AG04450 (cell line): ENCODE measurements around the gene SIMC1. TPM values are rescaled to one million over a fixed set of nuclear protein-coding genes. Genes with fewer than 3 reads are reported as not detected.

Experiments used
- CTCF ChIA-PET: fragments of 300-600, 350-600 bp; formaldehyde crosslinking; extraction: SDS; loops from one replicate; lab custom pipeline; 2022; ENCODE audit warnings: antibody characterized with exemption, inconsistent platforms; lab: Charles Lee
- POLR2A ChIA-PET: fragments of 350-600 bp; formaldehyde crosslinking; extraction: SDS; loops from one replicate; lab custom pipeline; 2021; ENCODE audit warnings: antibody characterized with exemption, inconsistent platforms; lab: Yijun Ruan, JAX
- DNase-seq: peaks from one replicate; pipeline ENCODE4 v3.0.0-alpha.2; 2011; ENCODE audit warnings: low read depth, low spot score
- H3K27ac ChIP-seq: one replicate; pipeline ENCODE4 v1.5.1; 2012; ENCODE audit warnings: low read depth, low read length, control low read depth
- H3K27me3 ChIP-seq: one replicate; pipeline ENCODE4 v1.6.0; 2012; ENCODE audit warnings: low read length; ENCODE audit not compliant: control insufficient read depth, insufficient read depth
- H3K4me3 ChIP-seq: 2 replicates; pipeline ENCODE4 v1.5.1; 2011; ENCODE audit warnings: mild to moderate bottlenecking, low read depth, low read length, control low read depth
- H3K9me3 ChIP-seq: 2 replicates; pipeline ENCODE4 v1.5.1; 2012; ENCODE audit warnings: low read length; ENCODE audit not compliant: control insufficient read depth, insufficient read depth
- CTCF ChIP-seq: IDR thresholded peaks from 2 replicates; pipeline ENCODE4 v1.5.1; 2011; ENCODE audit warnings: low read depth, low read length, control low read depth, inconsistent platforms
- polyA plus RNA-seq: library from polyadenylated mRNA; depleted of rRNA; stranded (reverse); fragments of >200 nt; gene quantifications from 2 replicates; pipeline ENCODE4 v1.2.3, GENCODE V29; 2011

SIMC1 gene
- polyA plus RNA-seq, 1 experiment, result 7.7 TPM

GRCh38 chr5:176320577-176320976 lies 82.4 kb downstream of the SIMC1 start:
- H3K27me3 ChIP-seq, result no peaks in the 10 kb centered on the region
- TF ChIP-seq CTCF, result no peak
- DNase-seq, result no peak
- ChIA-PET POLR2A (no interaction called here), CTCF (interaction anchor here (0.8 kb wide), 1 partner anchor 591 kb away, joined by 3 read pairs; no protein-coding TSS in a partner anchor)
- H3K27ac ChIP-seq, result no peak overlapping the region
- no peaks in the 10 kb centered on the region for H3K9me3 ChIP-seq
- H3K4me3 ChIP-seq, result no peak overlapping the region

- TF ChIP-seq CTCF, result no peak
- Histone ChIP-seq H3K27me3 (no peaks in the 10 kb centered on the region), H3K4me3 (no peak overlapping the region), H3K27ac (no peak overlapping the region), H3K9me3 (no peaks in the 10 kb centered on the region)
- POLR2A ChIA-PET, result no interaction called here
- DNase-seq, result no peak
- CTCF ChIA-PET, result no interaction called here
These were observed 96.0 kb downstream of the SIMC1 start for GRCh38 chr5:176334031-176334770.

DNA sequence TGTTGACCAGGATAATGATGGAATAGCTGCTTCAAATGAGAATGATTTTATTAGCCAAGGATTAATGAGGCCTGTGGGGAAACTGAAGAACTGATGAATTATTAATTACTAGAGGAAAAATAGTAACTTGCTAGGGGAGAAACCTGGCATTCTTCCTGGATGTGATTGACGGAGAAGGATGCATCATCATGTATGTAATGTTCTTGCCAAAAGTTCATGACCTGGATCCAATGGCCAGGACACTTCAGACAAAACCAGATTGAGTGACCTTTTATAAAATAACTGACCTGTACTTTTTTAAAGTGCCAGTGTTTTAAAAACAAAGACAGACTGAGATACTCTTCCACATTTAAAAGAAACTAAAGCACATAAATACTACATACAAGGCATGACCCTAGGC lies 99.7 kb downstream of the SIMC1 start:
- Histone ChIP-seq H3K27me3 (no peaks in the 10 kb centered on the region), H3K9me3 (no peaks in the 10 kb centered on the region), H3K4me3 (no peak overlapping the region), H3K27ac (no peak overlapping the region)
- no peak for TF ChIP-seq CTCF
- DNase-seq, result no peak
- POLR2A ChIA-PET, result no interaction called here
- CTCF ChIA-PET, result no interaction called here

DNA sequence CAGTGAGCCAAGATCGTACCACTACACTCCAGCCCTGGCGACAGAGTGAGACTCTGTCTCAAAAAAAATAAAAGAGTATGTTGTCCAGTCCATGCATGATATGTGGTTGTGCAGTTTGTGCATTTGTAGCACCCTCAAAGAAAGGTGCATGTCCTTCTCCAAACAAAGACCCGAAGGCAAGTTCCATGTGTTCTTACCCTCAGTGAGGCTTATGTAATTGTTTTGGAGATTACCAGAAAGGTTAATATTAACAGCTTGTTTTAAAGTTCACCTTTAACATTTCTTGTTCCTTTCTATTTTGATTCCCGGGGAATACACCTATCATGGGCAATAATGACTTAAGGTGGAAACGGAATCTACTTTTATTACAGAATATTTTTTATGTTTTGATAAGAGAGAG lies 101.1 kb downstream of the SIMC1 start:
- no peak for TF ChIP-seq CTCF
- ChIA-PET CTCF (no interaction called here), POLR2A (no interaction called here)
- Histone ChIP-seq H3K9me3 (no peaks in the 10 kb centered on the region), H3K4me3 (no peak overlapping the region), H3K27ac (no peak overlapping the region), H3K27me3 (no peaks in the 10 kb centered on the region)
- DNase-seq, result no peak

DNA sequence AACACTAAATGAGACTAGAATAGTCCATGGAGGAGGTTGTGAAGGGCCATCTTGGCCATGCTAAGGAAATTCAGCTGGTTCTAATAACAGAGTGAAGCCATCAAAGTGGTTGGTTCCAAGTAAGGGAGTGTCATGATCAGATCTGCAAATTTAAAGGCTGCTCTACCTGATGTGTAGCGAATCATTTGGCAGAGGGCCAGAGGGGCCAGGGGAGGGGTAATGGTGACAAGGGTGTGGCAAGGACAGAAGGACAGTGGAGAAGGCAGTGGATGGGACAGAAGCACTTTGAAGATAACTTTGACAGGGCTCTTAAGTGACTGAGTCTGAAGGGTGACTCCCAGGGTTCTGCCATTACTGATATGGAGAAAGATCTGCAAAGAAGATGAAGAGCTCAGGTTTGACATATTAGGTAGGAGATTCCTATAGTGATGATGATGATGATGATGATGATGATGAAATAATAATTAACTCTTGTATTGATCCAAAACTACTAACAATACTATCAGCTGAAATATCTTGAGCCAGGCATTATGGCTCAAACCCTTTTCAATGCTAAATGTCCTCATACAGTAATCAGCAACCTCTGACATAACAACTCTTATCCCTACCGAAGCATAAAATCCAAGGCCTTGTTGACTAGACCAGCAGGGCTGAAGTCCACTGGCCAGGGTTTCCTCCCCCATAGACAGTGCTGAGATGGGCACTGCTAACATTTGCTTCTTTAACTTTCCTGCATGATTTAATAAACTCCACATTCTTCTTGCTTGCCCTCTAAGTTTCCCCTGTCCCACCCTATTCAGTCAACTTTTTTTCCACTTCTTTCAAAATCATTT lies 103.3 kb downstream of the SIMC1 start:
- no peak overlapping the region for H3K4me3 ChIP-seq
- H3K27me3 ChIP-seq, result no peaks in the 10 kb centered on the region
- TF ChIP-seq CTCF, result no peak
- no peak for DNase-seq
- CTCF ChIA-PET, result interaction anchor here (1.4 kb wide), 1 partner anchor 611 kb away, joined by 3 read pairs; no protein-coding TSS in a partner anchor
- no peaks in the 10 kb centered on the region for H3K9me3 ChIP-seq
- POLR2A ChIA-PET, result no interaction called here
- no peak overlapping the region for H3K27ac ChIP-seq
